Osteoblast (primary cell): ENCODE data around the gene KRT13. TPM values are rescaled to one million over a fixed set of nuclear protein-coding genes. Genes with fewer than 3 reads are reported as not detected.

Source experiments
- DNase-seq: peaks from one replicate; pipeline ENCODE4 v3.0.0; 2011; ENCODE audit warnings: low spot score, mixed read lengths; ENCODE audit not compliant: insufficient read length; ENCODE audit errors: missing footprints
- H2AFZ ChIP-seq: 2 replicates; pipeline ENCODE4 v1.6.0; 2011; ENCODE audit warnings: mild to moderate bottlenecking, low read length
- H3K27ac ChIP-seq: 2 replicates; pipeline ENCODE4 v1.5.1; 2011; ENCODE audit warnings: mild to moderate bottlenecking, low read depth, low read length, moderate library complexity
- H3K27me3 ChIP-seq: 2 replicates; pipeline ENCODE4 v1.6.0; 2012; ENCODE audit warnings: mild to moderate bottlenecking, control low read depth, inconsistent platforms, low read length, moderate library complexity; ENCODE audit not compliant: insufficient read depth
- H3K36me3 ChIP-seq: 2 replicates; pipeline ENCODE4 v1.5.1; 2011; ENCODE audit warnings: mild to moderate bottlenecking, low read length, control low read depth, moderate library complexity; ENCODE audit not compliant: insufficient read depth
- H3K4me1 ChIP-seq: 2 replicates; pipeline ENCODE4 v1.5.1; 2011; ENCODE audit warnings: mild to moderate bottlenecking, low read length, control low read depth, moderate library complexity; ENCODE audit not compliant: insufficient read depth
- H3K4me2 ChIP-seq: 2 replicates; pipeline ENCODE4 v1.6.0; 2011; ENCODE audit warnings: mild to moderate bottlenecking, low read length; ENCODE audit not compliant: insufficient read depth
- H3K4me3 ChIP-seq: fragments of 200-600 bp; sonication (generic); 3 replicates; pipeline ENCODE4 v1.5.1; 2012; ENCODE audit warnings: mild to moderate bottlenecking, low read length, inconsistent platforms; ENCODE audit not compliant: insufficient read depth
- H3K79me2 ChIP-seq: 2 replicates; pipeline ENCODE4 v1.6.0; 2012; ENCODE audit warnings: mild to moderate bottlenecking, low read length, control low read depth, inconsistent platforms; ENCODE audit not compliant: insufficient read depth
- H3K9me3 ChIP-seq: 2 replicates; pipeline ENCODE4 v1.5.1; 2011; ENCODE audit warnings: low read depth, low read length, control low read depth
- H4K20me1 ChIP-seq: 2 replicates; pipeline ENCODE4 v1.6.0; 2012; ENCODE audit warnings: mild to moderate bottlenecking, low read length, control low read depth; ENCODE audit not compliant: insufficient read depth
- CTCF ChIP-seq: IDR thresholded peaks from 2 replicates; pipeline ENCODE4 v1.5.1; 2011; ENCODE audit warnings: mild to moderate bottlenecking, low read depth, low read length, moderate library complexity; ENCODE audit errors: extremely low read depth
- total RNA-seq: library from RNA; depleted of rRNA; stranded (reverse); fragments of >200 nt; gene quantifications from 2 replicates; pipeline ENCODE4 v1.2.3, GENCODE V29; 2012

Gene KRT13
- total RNA-seq, 1 donor: not detected

- no peaks in the 10 kb centered on the region for H3K27me3 ChIP-seq
- no peak overlapping the region for H3K27ac ChIP-seq
- H3K4me2 ChIP-seq: no peak overlapping the region
- H3K4me1 ChIP-seq: peaks cover 6% of the 10 kb centered on the region
- no peaks in the 10 kb centered on the region for H3K79me2 ChIP-seq
- DNase-seq: no peak
- no peaks in the 10 kb centered on the region for H3K9me3 ChIP-seq
- TF ChIP-seq CTCF: no peak
- H4K20me1 ChIP-seq: no peaks in the 10 kb centered on the region
- H3K4me3 ChIP-seq: no peak overlapping the region
- no peaks in the 10 kb centered on the region for H3K36me3 ChIP-seq
- H2AFZ ChIP-seq: no peak overlapping the region
These were observed 10.9 kb upstream of the KRT13 start for GRCh38 chr17:41516147-41516829.

GRCh38 chr17:41513168-41513547 is 7.7 kb upstream of the KRT13 start:
- Histone ChIP-seq H3K36me3 (no peaks in the 10 kb centered on the region), H3K4me1 (no peaks in the 10 kb centered on the region), H3K27ac (no peak overlapping the region), H4K20me1 (no peaks in the 10 kb centered on the region), H2AFZ (no peak overlapping the region), H3K4me2 (no peak overlapping the region), H3K9me3 (no peaks in the 10 kb centered on the region), H3K27me3 (no peaks in the 10 kb centered on the region), H3K79me2 (no peaks in the 10 kb centered on the region), H3K4me3 (no peak overlapping the region)
- TF ChIP-seq CTCF: no peak
- DNase-seq: no peak

GRCh38 chr17:41512546-41513167 is 7.2 kb upstream of the KRT13 start:
- no peak for DNase-seq
- Histone ChIP-seq H4K20me1 (no peaks in the 10 kb centered on the region), H3K4me2 (no peak overlapping the region), H3K27me3 (no peaks in the 10 kb centered on the region), H3K4me3 (no peak overlapping the region), H3K4me1 (no peaks in the 10 kb centered on the region), H3K27ac (no peak overlapping the region), H3K9me3 (no peaks in the 10 kb centered on the region), H3K36me3 (no peaks in the 10 kb centered on the region), H2AFZ (no peak overlapping the region), H3K79me2 (no peaks in the 10 kb centered on the region)
- TF ChIP-seq CTCF: no peak

GRCh38 chr17:41511716-41512115 is 6.3 kb upstream of the KRT13 start:
- no peak overlapping the region for H3K4me2 ChIP-seq
- H3K4me1 ChIP-seq: no peaks in the 10 kb centered on the region
- H3K36me3 ChIP-seq: no peaks in the 10 kb centered on the region
- no peak overlapping the region for H3K4me3 ChIP-seq
- no peaks in the 10 kb centered on the region for H3K79me2 ChIP-seq
- no peak for TF ChIP-seq CTCF
- no peak overlapping the region for H3K27ac ChIP-seq
- no peaks in the 10 kb centered on the region for H3K27me3 ChIP-seq
- no peak for DNase-seq
- no peaks in the 10 kb centered on the region for H3K9me3 ChIP-seq
- H2AFZ ChIP-seq: no peak overlapping the region
- no peaks in the 10 kb centered on the region for H4K20me1 ChIP-seq
